ENCODE data around the gene MRPL44.
"Not testable (repeated sequence)": the region's sequence is repeated elsewhere in the genome, so short reads cannot be mapped to it uniquely, and the experiment has no call there.

MRPL44 gene

DNA sequence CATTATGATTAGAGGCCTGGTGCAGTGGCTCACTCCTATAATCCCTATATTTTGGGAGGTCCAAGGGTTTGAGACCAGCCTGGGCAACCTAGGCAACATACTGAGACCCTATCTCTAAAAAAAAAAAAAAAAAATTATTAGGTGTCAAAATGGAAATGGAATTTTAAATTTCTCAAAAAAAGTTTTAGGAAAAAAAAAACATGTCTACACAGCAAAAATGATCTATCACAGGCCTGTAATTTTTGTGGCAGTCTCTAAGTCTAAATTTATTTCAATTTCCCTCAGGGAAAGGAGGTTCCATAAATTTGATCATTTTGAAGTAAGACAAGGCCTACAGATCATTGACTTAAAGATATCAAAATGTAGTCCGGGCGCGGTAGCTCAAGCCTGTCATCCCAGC lies 16.3 kb downstream of the MRPL44 start:
- no peak for DNase-seq

DNA sequence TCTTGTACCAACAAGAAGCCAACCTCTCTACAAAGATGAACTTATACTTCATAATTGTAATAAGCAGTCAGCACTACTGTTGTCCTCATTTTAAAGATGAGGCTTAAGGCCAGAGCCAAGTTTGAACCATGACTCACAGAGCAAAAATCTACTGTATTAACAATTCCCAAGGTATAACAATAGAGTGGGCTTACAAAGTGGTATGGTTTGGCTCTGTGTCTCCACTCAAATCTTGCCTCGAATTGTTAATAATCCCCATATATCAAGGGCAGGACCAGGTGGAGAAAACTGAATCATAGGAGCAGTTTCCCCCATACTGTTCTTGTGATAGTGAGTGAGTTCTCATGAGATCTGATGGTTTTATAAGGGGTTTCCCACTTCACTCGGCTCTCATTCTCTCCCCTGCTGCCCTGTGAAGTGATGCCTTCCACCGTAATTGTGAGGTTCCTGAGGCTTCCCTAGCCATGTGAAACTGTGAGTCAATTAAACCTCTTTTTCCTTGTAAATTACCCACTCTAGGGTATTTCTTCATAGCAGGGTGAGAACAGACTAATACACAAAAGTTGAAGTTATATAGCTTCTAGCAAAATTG lies 19.5 kb downstream of the MRPL44 start:
- DNase-seq, result no peak

DNA sequence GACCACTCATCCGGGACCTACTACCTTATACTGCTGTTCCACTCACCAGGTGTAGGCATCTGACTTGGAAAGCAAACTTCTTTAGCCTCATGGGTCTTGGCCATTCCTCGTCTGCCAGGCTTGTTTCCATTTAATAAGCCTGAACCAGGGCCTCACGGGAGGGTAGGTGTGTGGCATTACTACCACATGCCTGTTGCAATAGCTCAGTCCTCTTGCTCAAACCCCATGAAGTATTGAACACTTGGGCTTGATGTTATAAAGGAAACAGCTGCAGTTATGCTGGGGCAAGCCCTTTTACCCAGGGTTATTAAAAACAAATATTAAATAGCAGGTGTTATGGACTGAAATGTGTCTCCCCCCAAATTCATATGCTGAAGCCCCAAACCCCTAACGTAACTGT lies 21.2 kb downstream of the MRPL44 start:
- DNase-seq, result no peak

DNA sequence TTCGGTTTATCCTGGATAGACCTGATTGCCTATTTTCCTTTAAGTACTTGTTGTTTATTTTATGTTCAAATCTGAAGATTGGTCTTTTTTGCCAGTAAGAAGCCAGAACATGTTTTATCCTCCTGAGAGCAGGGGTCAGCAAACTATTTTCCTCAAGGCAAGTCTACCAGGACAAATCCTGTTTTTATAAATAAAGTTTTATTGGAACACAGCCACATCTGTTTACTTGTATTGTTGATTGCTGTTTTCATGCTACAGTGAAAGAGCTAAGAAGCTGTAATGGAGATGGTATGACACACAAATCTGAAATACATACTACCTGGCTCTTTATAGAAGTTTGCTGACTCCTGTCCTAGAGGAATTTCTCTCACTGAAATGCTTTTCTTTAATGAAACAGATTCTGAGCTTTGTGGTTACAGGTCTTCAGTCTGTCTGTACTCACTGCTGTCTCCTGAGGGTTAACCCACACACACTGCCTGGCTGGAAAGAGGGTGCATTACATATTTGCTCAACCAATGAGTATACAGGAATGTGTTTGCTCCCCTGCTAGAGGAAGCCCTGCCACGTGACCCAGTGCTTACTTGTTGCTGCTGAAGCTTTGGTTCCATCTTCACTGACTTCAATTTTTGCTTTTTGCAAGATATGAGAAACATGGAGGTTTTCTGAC lies 22.6 kb downstream of the MRPL44 start:
- DNase-seq, result no peak

DNA sequence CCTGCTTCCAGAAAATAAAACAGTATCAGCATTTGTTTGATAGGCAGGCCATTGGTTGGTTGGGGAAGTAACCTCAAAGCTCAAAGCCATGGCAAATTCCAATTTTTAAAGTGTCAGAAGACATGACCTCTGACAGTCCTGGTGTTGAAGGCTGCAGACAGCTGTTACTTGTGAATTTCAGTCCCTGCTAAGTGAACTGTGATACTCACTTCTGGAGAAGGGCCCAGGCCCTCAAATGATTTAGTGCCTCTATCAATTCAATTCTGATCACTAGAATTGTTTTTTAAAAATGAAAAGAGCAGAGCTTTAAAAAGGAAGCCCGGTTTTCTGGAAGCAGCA lies 23.1 kb downstream of the MRPL44 start:
- no peak for DNase-seq

DNA sequence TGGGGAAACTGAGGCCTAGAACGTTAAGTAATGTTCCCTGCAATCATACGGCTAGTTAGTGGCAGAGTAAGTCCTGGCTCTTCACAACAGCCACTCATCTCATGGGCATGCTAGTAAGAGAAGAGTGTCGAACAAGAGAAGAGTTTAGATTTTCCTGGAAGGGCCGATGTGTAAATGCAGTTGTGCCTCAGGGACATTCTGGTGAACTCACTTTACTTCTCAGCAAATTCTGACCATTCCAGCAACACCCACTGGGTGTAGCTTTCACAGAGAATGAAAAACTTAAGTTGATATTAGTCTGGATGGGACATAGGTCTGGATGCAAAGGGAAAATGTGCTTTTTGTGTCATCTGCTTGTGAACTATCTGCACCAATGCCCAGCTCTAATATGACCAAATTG lies 23.5 kb downstream of the MRPL44 start:
- no peak for DNase-seq

DNA sequence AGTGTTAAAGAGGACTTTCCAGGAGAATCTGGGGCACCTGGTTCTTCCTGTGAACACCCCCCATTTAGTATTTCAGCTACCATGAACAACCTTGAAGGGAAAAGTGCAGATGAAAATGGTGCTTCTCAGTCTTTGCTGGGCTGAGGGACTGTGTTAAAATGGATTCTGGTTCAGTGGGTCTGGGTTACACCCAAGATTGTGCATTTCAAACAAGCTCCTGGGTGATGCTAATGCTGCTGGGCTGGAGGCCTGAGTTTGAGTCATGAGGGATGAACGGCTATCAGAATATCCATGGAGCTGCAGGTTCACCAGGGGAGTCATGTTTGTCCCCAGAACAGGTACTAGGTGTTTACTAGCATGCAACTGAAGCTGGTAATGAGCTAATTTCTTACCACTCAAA lies 24.0 kb downstream of the MRPL44 start:
- no peak for DNase-seq

DNA sequence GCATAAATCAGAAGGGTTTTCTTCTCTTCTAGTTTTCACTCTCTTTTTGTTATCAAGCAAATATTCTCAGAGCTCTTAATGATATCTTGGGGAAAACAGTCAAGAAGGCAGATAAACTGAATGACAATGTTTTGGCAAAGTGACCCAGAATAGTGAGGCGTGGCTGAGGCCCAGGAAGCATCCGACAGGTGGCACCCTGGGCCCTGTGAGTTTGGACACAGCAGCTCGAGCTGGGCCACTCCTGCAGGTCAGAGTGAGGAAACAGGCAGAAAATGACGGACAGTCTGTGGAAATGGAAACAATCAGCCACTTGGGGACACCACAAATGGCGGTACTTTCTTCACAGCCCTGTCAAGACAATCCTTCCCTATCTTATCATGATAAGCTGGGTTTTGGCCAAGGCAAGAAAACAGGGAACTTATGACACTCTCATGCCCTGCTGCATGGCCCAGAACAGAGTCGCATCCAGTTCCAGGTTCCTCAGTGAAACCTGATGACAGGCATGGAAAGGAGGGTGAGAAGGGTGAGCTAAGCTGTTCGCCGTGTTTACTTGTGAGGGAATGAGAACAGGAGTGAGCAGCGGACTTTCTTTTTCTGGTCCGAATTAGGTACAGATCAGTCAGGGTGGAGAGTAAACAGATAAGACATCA lies 32.1 kb downstream of the MRPL44 start:
- DNase-seq, result no peak

DNA sequence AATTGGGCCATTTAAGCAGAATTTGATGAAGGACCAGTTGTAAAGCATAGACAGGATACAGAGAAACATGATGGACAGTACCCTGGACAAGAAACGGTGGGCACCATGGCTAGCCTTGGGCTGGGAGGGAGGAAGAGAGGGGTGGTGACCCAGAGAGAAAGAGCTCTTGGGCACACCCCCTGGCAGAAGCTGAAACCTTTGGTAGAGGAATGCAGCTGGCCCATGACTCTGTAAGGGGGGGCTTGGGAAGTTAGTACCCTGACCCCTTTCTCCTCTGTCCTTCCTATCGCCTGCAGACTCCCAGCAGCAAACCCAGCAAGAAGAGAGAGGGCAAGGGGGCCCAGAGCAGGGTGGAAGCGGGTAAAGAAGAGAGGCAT lies 32.6 kb downstream of the MRPL44 start:
- no peak for DNase-seq

DNA sequence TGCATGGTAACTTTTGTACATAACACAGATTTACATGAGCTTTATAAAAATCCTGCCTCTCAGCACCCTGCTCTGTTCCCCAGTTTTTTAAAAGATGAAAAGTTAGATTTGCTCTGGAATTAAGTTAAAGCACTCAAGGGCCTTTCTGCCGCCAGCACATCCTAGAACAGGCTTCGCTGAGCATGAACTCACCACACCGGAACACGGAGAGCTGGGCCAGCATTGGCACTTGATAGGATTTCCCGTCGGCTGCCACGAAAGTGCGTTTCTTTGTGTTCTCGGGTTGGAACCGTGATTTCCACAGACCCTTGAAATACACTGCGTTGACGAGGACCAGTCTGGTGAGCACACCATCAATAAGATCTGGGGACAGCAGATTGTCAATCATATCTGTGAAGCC lies 34.3 kb downstream of the MRPL44 start:
- no peak for DNase-seq

DNA sequence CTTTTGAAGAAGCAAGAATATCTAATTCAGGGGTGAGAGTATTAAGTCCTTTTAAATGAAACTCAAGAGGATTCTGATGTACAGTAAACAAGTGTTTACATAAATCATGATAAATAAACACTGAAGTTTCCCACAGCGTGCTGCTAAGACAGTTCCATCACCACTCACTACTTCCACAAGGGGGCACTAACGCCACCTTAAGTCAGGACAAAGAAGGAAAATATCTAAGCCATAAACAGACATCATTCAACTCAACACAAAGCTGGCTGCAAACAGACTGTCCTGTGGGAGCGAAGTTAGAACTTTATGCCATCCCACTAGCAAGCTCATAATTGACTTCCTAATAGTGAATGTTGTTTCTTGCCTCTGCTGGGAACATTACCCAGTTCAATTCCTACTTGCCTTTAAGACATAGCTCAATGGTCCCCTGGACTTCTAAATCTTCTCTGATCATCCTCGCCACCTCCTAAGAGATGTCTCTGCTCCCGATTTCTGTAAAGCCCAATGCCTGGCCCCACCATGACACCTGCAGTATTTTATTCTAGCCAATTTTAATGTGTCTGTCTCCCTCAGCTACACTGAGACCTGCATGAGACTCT lies 36.5 kb downstream of the MRPL44 start:
- DNase-seq, result peak; percentile 18

DNA sequence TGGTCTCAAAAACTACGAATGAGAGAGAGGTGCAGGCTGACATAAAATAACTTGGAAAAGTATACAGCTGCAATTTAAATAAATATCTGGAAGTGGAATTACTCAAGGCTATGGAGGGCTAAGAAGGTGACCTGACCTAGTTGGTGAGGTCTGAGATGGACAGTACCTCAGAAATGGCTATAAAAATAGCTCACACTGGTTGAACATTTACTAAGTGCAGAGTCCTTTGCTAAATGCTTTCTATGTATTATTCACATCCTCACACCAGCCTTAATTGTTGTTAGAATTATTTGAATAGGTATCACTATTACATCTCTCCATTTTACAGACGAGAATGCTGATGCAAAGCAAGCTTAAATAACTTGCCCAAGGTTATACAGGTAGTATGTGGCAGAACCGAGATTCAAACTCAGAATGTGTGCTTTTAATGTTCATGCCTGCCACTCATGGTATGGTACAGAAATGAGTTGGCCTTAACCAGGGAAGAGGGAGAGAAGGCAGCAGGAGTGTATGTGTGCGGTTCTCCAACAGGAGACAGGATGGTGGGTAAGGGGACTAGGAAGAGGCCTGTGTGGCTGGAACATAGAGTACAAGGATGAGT lies 37.4 kb downstream of the MRPL44 start:
- no peak for DNase-seq

DNA sequence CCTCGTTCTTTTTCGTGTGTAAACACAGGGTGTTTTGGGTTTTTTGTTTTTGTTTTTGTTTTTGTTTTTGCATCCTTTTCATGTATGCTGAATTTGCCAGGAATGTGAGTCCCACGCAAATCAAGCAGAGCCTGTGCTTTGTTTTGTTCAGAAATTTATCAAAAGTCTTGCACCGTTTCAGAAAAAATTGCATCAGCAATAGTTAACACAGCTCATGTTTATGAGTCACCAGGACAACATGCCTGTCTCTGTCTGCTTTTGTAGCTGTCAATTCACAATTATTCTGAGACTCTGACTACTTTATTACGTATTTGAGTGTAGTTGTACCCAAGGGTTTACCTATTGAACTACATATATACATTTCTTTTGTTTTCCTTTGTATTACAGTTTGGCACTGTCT lies 38.3 kb downstream of the MRPL44 start:
- no peak for DNase-seq

DNA sequence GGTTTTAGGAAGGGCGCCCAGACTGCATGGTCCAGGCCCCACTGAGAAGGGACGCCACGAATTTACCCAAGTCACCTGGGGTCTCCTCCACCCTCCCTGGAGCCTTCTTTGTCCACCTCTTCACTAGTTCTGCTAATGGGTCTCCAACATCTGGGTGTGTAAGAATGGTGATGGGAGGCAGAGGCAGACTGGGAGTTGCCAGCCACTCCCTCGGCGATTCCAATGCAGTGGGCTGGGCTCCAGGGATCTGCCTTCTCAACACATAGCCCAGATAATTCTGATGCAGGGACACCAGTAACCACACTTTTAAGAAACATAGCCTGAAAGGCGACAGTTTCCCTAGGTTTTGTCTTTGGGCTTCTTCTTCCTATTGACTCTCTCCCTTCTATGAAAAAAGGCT lies 39.1 kb downstream of the MRPL44 start:
- no peak for DNase-seq

DNA sequence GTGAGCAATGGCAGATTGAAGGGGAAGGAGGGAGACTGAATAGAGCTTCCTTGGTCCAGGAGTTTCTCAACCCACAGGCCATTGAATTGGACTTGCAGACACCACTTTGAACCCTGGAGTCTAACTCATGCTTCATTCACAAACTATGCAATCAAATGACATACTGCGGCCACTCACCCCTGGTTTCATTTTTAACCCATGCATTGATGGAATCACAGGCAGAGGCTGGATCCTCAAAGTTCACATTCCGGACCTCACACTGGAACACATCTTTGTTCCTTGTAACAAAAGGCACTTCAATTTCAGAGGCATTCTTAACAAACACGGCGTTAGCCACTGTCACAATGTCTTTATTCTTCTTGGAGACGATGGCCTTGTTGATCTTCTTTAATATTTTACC lies 40.7 kb downstream of the MRPL44 start:
- DNase-seq, result no peak

DNA sequence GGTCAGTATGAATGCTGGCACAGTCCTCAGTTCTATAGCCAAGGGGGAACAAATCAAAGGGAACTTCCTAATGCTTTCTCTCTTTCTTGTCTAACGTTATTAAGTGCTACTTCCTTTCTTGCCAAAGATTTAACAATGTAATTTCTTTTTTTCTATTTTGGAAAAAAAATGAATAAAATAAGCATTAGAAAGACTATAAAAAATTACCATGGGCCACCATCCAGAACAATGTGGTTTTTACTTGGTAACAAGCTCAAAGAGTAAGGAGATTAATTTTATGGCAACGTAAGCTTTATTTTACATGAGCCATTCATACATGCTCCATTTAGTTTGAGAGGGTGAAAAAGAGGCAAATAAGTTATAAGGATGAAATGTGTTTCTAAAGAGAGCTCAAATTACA lies 41.7 kb downstream of the MRPL44 start:
- no peak for DNase-seq

DNA sequence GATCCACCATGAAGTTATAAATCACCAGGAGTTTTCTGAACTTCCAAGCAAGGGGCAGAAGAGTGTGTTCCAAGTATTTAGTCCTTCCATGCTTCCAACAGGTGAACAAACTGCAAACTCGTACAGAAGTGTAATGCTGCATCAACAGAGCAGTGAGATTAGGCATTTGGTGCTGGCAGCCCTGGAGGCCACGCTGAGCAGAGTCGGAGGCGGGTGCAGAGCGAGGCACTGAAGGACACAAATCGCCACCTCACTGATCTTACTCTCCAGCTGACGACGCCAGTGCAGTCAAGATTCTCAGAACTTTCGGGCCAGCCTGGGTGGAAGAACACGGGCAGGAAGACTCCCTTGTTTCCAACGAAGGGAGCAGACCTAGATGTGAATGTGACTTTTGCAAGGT lies 42.6 kb downstream of the MRPL44 start:
- DNase-seq, result no peak

DNA sequence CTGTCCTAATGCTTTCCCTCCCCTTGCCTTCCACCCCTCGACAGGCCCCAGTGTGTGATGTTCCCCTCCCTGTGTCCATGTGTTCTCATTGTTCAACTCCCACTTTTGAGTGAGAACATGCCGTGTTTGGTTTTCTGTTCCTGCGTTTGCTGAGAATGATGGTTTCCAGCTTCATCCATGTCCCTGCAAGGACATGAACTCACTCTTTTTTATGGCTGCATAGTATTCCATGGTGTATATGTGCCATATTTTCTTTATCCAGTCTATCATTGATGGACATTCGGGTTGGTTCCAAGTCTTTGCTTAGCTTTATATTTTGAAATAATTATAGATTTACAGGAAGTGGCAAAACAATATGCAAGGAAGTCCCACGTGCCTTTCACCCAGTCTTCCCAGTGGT lies 43.4 kb downstream of the MRPL44 start:
- not testable (repeated sequence) for DNase-seq

DNA sequence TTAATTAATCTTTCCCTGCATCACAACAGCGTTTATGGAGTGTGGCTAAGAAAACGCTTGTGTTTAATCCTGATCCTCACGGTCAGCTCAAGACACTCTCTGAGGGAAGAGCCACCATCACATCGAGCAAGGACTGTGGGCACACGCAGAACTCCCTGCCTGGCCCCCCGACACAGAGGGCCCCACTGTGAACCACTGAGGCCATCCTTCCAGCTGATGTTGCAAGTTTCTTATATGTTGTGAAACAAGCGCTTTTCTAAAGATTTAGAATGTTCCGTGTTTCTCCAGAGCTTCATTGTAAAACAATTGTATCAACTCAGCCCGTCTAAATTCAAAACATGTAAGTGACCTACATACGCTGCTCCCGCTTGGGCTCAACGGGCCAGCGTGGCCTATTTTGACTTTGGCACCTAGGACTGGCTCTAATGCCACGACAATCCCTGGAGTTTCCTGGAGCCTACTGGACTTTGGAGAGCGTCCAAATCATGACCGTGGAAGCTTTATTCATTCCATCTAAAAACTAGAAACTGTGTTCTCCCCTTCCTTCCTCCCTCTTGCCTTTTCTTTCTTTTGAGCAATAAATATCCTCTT lies 46.9 kb downstream of the MRPL44 start:
- no peak for DNase-seq

DNA sequence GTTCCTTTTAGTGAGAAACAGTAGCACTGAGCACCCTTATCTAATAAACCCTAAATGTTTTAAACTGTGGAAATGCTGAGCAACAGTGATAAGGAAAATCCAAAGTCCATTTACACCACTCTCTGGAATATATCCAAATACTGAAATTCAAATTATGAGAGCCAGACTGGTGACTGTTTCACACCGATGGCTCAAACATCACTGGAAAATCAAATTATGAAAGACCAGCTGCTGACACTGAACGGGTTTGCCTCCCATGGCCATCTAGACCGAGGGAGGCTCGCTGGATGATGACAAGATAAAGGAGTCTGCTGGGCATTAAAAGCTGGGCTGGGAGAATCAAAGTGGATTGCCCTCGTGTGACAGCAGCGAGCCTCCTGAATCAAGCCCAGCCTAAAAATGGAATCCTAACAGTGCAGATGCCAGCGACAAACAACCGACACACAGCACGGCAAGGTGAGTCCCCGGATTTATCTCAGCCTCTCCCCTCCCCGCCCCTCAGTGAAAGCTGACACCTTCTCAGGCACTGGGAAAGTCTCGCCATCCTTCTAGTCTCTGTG lies 51.5 kb downstream of the MRPL44 start:
- no peak for DNase-seq

DNA sequence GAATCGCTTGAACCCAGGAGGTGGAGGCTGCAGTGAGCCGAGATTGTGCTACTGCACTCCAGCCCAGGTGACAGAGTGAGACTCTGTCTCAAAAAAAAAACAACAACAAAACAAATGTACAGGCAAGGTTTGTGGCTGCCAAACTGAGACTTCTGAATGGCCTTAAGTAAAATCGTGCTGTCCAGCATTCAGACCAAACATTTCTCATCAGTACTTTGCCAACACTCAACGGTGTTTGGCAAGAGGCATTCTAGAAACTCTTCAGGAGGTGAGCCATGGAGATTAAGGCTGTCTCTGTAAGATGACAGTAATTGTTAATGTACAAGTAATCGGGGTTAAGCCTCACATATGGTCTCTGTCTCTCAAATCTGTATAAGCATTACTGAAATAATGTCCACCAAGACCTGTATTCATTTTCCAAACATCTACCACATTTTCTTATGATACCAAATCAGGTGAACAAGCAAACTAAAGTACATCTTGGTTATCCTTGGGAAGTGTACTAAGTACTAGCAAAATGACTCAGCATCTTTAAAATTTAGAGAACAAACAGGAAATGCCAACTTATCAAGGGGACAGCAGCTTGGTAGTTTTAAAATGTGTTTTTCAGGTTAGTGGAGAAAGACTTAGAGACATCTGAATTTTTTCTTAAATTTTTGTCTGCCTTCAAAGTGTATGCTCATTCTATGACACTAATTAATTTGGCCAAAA lies 52.5 kb downstream of the MRPL44 start:
- DNase-seq, result no peak

DNA sequence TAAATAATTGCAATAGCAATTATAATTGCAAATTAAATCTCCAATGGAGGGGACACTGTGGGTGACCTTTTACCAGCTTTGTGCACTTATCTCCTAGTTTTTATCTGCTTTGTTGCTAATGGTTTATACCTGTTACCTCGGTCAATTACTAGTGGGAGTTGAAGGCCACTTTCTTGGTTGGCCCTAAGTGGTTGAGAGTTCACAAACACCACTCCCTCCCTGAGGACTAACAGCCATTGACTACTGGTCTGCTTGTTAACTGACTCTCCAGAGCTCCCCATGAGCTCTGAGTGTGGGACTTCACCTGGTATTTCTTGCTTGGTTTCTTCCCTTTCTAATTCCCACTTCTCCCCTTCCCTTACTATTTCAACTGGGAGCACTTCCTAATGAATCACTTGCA lies 54.6 kb downstream of the MRPL44 start:
- DNase-seq, result no peak

DNA sequence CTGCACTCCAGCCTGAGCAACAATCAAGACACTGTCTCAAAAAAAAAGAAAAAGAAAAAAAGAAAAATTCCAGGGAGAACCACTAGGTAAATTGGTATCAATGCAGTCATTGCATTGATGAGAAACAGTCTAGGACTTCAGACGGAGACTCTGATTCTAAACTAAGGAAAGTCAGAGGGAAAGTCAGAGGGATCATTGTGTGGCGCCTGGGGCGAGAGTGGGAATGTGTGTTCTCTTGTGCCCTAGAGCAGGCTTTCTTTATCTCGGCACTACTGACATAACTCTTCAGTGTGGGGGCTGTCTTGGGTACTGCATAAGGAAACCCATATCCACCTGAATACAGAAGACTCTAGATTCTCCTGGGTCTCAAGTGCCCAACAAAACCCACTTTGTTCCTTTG lies 57.1 kb downstream of the MRPL44 start:
- DNase-seq, result no peak

All from activated effector memory CD4-positive, alpha-beta T cell treated with Interleukin-2 at 50 U/mL for 16 hours (primary cell).